Duodenal mucosa (tissue), 2 donors: Measurements from ENCODE around the gene PDLIM5.

Experiments
- H3K27ac ChIP-seq: one replicate; pipeline ENCODE4 v1.7.0; 2013; ENCODE audit warnings: low read depth, low read length
- H3K27me3 ChIP-seq, 2 donors: one replicate each; pipeline ENCODE4 v1.7.0; 2013; ENCODE audit warnings: low read length in 2 of 2, control low read depth in 1 of 2; ENCODE audit not compliant: insufficient read depth in 2 of 2, control insufficient read depth in 1 of 2
- H3K36me3 ChIP-seq, 2 donors: one replicate each; pipeline ENCODE4 v1.7.0; 2013; ENCODE audit warnings: low read length in 2 of 2, control low read depth in 1 of 2; ENCODE audit not compliant: insufficient read depth in 2 of 2, control insufficient read depth in 1 of 2
- H3K4me1 ChIP-seq, 2 donors: one replicate each; pipeline ENCODE4 v1.7.0; 2013; ENCODE audit warnings: low read length in 2 of 2, control low read depth in 1 of 2; ENCODE audit not compliant: insufficient read depth in 2 of 2, control insufficient read depth in 1 of 2
- H3K4me3 ChIP-seq, 2 donors: one replicate each; pipeline ENCODE4 v1.7.0; 2013; ENCODE audit warnings: low read length in 2 of 2, low read depth in 1 of 2
- H3K9ac ChIP-seq, 2 donors: one replicate each; pipeline ENCODE4 v1.7.0; 2013; ENCODE audit warnings: low read length in 2 of 2, low read depth in 1 of 2
- H3K9me3 ChIP-seq, 2 donors: one replicate each; pipeline ENCODE4 v1.7.0; 2013; ENCODE audit warnings: low read length in 2 of 2, control low read depth in 1 of 2; ENCODE audit not compliant: control insufficient read depth in 1 of 2

Gene PDLIM5

GRCh38 chr4:94698187-94698586 lies 246.4 kb downstream of the PDLIM5 start:
- no peak overlapping the region for H3K4me3 ChIP-seq
- no peaks in the 10 kb centered on the region for H3K9me3 ChIP-seq
- H3K27ac ChIP-seq = no peak overlapping the region
- no peaks in the 10 kb centered on the region for H3K4me1 ChIP-seq
- no peaks in the 10 kb centered on the region for H3K27me3 ChIP-seq
- no peaks in the 10 kb centered on the region for H3K36me3 ChIP-seq
- H3K9ac ChIP-seq = no peak overlapping the region

GRCh38 chr4:94700298-94700697 lies 248.6 kb downstream of the PDLIM5 start:
- Histone ChIP-seq H3K36me3 (no peaks in the 10 kb centered on the region), H3K4me1 (no peaks in the 10 kb centered on the region), H3K9me3 (no peaks in the 10 kb centered on the region), H3K27me3 (no peaks in the 10 kb centered on the region), H3K9ac (no peak overlapping the region), H3K4me3 (no peak overlapping the region), H3K27ac (no peak overlapping the region)

- H3K9me3 ChIP-seq = no peaks in the 10 kb centered on the region
- H3K27ac ChIP-seq = no peak overlapping the region
- no peaks in the 10 kb centered on the region for H3K36me3 ChIP-seq
- no peaks in the 10 kb centered on the region for H3K27me3 ChIP-seq
- H3K9ac ChIP-seq = no peak overlapping the region
- no peaks in the 10 kb centered on the region for H3K4me1 ChIP-seq
- no peak overlapping the region for H3K4me3 ChIP-seq
These were observed 250.0 kb downstream of the PDLIM5 start for GRCh38 chr4:94701631-94702300.

GRCh38 chr4:94711635-94712034 lies 259.9 kb downstream of the PDLIM5 start:
- Histone ChIP-seq H3K36me3 (no peaks in the 10 kb centered on the region), H3K9me3 (no peaks in the 10 kb centered on the region), H3K27me3 (no peaks in the 10 kb centered on the region), H3K4me1 (no peaks in the 10 kb centered on the region), H3K9ac (no peak overlapping the region), H3K27ac (no peak overlapping the region), H3K4me3 (no peak overlapping the region)

GRCh38 chr4:94714365-94715160 lies 262.8 kb downstream of the PDLIM5 start:
- Histone ChIP-seq H3K4me1 (no peaks in the 10 kb centered on the region), H3K36me3 (no peaks in the 10 kb centered on the region), H3K4me3 (no peak overlapping the region), H3K9ac (no peak overlapping the region), H3K9me3 (no peaks in the 10 kb centered on the region), H3K27ac (no peak overlapping the region), H3K27me3 (no peaks in the 10 kb centered on the region)

- Histone ChIP-seq H3K4me3 (no peak overlapping the region), H3K27ac (no peak overlapping the region), H3K9me3 (no peaks in the 10 kb centered on the region), H3K27me3 (no peaks in the 10 kb centered on the region), H3K9ac (no peak overlapping the region), H3K36me3 (no peaks in the 10 kb centered on the region), H3K4me1 (no peaks in the 10 kb centered on the region)
These were observed 264.0 kb downstream of the PDLIM5 start for GRCh38 chr4:94715726-94716125.
